SU-DHL-6 (cell line): Measurements from ENCODE around the gene IGSF21.

Source experiments
- H2AFZ ChIP-seq: fragments of 200-600 bp; sonication (generic); 2 replicates; pipeline ENCODE4 v1.6.1; 2014; ENCODE audit warnings: low read depth, mild to moderate bottlenecking, moderate library complexity, mixed read lengths, antibody characterized with exemption, low read length; ENCODE audit not compliant: severe bottlenecking
- H3F3A ChIP-seq: fragments of 200-600 bp; shearing (Covaris generic); 2 replicates; pipeline ENCODE4 v1.6.0; 2016; ENCODE audit warnings: antibody characterized with exemption, mild to moderate bottlenecking; ENCODE audit not compliant: insufficient read depth
- H3K27ac ChIP-seq: fragments of 200-600 bp; sonication (generic); 2 replicates; pipeline ENCODE4 v1.5.1; 2016; ENCODE audit warnings: low read depth, mild to moderate bottlenecking, low read length, moderate library complexity, mixed read lengths
- H3K27me3 ChIP-seq: fragments of 200-600 bp; sonication (generic), shearing (Covaris generic); 2 replicates; pipeline ENCODE4 v1.6.0; 2014; ENCODE audit warnings: mild to moderate bottlenecking, low read length
- H3K36me3 ChIP-seq: fragments of 200-600 bp; sonication (generic); 2 replicates; pipeline ENCODE4 v1.6.1; 2014; ENCODE audit warnings: mild to moderate bottlenecking, low read length, mixed read lengths
- H3K4me2 ChIP-seq: fragments of 300-600, 200-600 bp; shearing (Covaris generic), sonication (generic); 2 replicates; pipeline ENCODE4 v1.6.0; 2014; ENCODE audit warnings: low read length, low read depth, mild to moderate bottlenecking; ENCODE audit not compliant: poor library complexity, severe bottlenecking
- H3K4me3 ChIP-seq: fragments of 200-600 bp; sonication (generic); 2 replicates; pipeline ENCODE4 v1.5.1; 2014; ENCODE audit warnings: antibody characterized with exemption, low read length, mild to moderate bottlenecking, mixed read lengths; ENCODE audit not compliant: insufficient read depth, poor library complexity, severe bottlenecking
- H3K79me2 ChIP-seq: fragments of 200-600 bp; sonication (generic); 2 replicates; pipeline ENCODE4 v1.6.1; 2014; ENCODE audit warnings: mild to moderate bottlenecking, low read length, moderate library complexity; ENCODE audit not compliant: insufficient read depth
- H3K9ac ChIP-seq: fragments of 200-600 bp; sonication (generic); 2 replicates; pipeline ENCODE4 v1.7.0; 2014; ENCODE audit warnings: mild to moderate bottlenecking, low read length
- H3K9me2 ChIP-seq: fragments of 200-600 bp; sonication (generic); replicated peaks from 2 replicates; pipeline ENCODE4 v1.6.1; 2014; ENCODE audit warnings: low read length; ENCODE audit not compliant: insufficient read depth
- H3K9me3 ChIP-seq: fragments of 200-600 bp; sonication (generic); 2 replicates; pipeline ENCODE4 v1.6.1; 2014; ENCODE audit warnings: low read length, mixed read lengths; ENCODE audit not compliant: insufficient read depth
- H4K20me1 ChIP-seq: fragments of 200-600 bp; sonication (generic); 2 replicates; pipeline ENCODE4 v1.6.1; 2014; ENCODE audit warnings: low read depth, mild to moderate bottlenecking, antibody characterized with exemption, low read length, moderate library complexity, mixed read lengths
- EZH2phosphoT487 ChIP-seq: fragments of 200-600 bp; sonication (generic), shearing (Covaris generic); conservative IDR thresholded peaks from 2 replicates; pipeline ENCODE4 v1.6.1; 2018; ENCODE audit warnings: mild to moderate bottlenecking, antibody characterized with exemption, low read length, moderate library complexity, mixed read lengths
- TF ChIP-seq, protein P1 (sequence below): fragments of 200-600 bp; sonication (generic); IDR thresholded peaks from one replicate; pipeline ENCODE4 v1.5.1; 2017; ENCODE audit warnings: antibody characterized with exemption, mild to moderate bottlenecking, low read length, moderate library complexity; ENCODE audit not compliant: insufficient read depth, poor library complexity, severe bottlenecking

IGSF21 gene

DNA sequence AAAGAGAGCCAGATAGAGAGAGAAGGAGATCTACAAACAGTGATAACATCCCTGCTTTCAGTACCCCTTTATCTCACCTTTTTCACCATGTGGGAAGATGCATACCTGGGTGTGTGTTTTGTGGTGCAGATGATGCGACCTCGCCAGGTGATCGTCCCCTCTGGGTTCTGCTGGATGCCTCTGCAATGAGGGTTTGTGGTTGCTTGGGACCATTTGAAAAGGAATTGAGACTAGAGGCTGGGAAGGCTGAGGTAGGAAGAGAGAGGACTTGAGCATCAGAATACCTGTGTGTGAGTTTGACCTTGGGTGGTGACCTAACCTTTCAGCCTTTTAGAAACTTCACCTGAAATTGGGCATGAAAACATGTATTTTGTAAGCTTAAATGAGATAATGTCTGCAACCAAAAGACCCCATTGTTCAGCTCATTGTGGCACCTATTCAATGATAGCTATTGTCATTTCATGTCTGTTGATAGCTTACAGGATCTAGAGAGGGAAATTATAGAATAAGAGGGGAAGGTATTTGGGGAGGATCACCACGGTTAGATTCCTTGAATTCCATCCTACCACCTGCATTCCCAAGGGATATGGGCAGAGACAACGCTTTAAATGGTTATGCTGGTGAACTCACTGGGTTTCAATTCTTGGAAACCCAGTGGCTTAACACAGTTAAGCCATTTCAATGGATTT lies 125.7 kb downstream of the IGSF21 start:
- no peaks in the 10 kb centered on the region for H3K79me2 ChIP-seq
- no peak overlapping the region for H3K27ac ChIP-seq
- peaks cover 21% of the 10 kb centered on the region; the same call in 1 of the 2 replicates for H3K9me3 ChIP-seq
- H4K20me1 ChIP-seq, result no peaks in the 10 kb centered on the region
- no peaks in the 10 kb centered on the region for H3K27me3 ChIP-seq
- no peaks in the 10 kb centered on the region for H3K36me3 ChIP-seq
- no peak for TF ChIP-seq EZH2phosphoT487
- TF ChIP-seq, protein P1, sequence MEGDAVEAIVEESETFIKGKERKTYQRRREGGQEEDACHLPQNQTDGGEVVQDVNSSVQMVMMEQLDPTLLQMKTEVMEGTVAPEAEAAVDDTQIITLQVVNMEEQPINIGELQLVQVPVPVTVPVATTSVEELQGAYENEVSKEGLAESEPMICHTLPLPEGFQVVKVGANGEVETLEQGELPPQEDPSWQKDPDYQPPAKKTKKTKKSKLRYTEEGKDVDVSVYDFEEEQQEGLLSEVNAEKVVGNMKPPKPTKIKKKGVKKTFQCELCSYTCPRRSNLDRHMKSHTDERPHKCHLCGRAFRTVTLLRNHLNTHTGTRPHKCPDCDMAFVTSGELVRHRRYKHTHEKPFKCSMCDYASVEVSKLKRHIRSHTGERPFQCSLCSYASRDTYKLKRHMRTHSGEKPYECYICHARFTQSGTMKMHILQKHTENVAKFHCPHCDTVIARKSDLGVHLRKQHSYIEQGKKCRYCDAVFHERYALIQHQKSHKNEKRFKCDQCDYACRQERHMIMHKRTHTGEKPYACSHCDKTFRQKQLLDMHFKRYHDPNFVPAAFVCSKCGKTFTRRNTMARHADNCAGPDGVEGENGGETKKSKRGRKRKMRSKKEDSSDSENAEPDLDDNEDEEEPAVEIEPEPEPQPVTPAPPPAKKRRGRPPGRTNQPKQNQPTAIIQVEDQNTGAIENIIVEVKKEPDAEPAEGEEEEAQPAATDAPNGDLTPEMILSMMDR, result no peak
- no peak overlapping the region for H3K9ac ChIP-seq
- H3K4me3 ChIP-seq, result no peak overlapping the region
- no peaks in the 10 kb centered on the region for H3K9me2 ChIP-seq
- no peak overlapping the region for H3K4me2 ChIP-seq
- no peak overlapping the region for H2AFZ ChIP-seq
- no peaks in the 10 kb centered on the region for H3F3A ChIP-seq

DNA sequence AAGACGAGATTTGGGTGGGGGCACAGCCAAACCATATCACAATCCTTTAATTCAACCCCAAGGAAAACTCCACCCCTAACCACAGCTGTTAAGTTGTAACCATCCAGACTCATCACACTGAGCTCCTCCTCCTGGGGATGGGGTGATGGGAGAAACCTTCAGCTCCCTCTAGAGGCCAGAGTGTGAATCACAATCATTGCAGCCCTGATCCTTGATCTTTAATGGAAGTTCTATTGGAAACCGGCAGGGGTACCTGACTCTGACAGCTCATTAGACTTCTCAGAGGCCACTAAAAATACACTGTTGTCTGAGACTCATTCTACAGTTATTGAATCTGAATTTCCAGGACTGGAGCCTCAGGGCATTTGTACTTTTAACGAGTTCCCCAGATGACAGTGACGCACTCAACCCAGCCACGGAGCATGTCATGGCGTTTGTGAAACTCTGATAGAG lies 127.2 kb downstream of the IGSF21 start:
- H3K27me3 ChIP-seq, result no peaks in the 10 kb centered on the region
- no peaks in the 10 kb centered on the region for H3K9me2 ChIP-seq
- H4K20me1 ChIP-seq, result no peaks in the 10 kb centered on the region
- no peak overlapping the region for H3K27ac ChIP-seq
- H3K4me2 ChIP-seq, result no peak overlapping the region
- no peaks in the 10 kb centered on the region for H3K36me3 ChIP-seq
- H3F3A ChIP-seq, result no peaks in the 10 kb centered on the region
- H3K9ac ChIP-seq, result no peak overlapping the region
- no peaks in the 10 kb centered on the region for H3K79me2 ChIP-seq
- TF ChIP-seq, protein P1, result peak; percentile 61
- TF ChIP-seq EZH2phosphoT487, result no peak
- H3K4me3 ChIP-seq, result no peak overlapping the region
- peaks cover 21% of the 10 kb centered on the region; the same call in 1 of the 2 replicates for H3K9me3 ChIP-seq
- H2AFZ ChIP-seq, result no peak overlapping the region

DNA sequence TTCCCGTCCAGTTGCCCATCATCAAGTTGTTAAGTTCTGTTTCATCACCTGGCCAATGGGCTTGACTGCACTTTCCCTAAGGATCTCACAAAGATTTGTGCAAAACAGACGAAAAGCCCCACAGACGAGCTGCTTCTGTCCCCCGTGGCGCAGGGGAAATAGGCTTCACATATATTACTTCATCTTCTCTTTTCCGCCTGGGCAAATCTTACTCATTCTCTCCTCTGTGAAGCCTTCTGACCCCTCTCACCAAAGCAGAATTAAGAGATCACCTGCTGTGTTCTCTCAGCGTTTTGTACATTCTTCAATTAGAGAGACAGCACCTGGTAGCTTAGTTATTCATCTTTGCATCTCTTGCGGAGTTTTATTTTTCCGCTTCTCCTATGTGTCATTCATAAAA lies 129.8 kb downstream of the IGSF21 start:
- TF ChIP-seq, protein P1, result no peak
- no peak for TF ChIP-seq EZH2phosphoT487
- H3K36me3 ChIP-seq, result no peaks in the 10 kb centered on the region

More for the DNA sequence above, 129.8 kb downstream of the IGSF21 start:
- Histone ChIP-seq H3F3A (no peaks in the 10 kb centered on the region), H3K4me2 (no peak overlapping the region), H3K4me3 (no peak overlapping the region), H2AFZ (no peak overlapping the region), H3K27ac (no peak overlapping the region), H3K9ac (no peak overlapping the region), H3K9me3 (0 out of 2 replicates have a peak, but pooled peaks cover 4% of the 10 kb centered on the region), H3K9me2 (no peaks in the 10 kb centered on the region), H4K20me1 (no peaks in the 10 kb centered on the region), H3K27me3 (no peaks in the 10 kb centered on the region), H3K79me2 (no peaks in the 10 kb centered on the region)
